Common myeloid progenitor, CD34-positive (primary cell): ENCODE measurements around the gene PYY.
"Not testable (repeated sequence)": the region's sequence is repeated elsewhere in the genome, so short reads cannot be mapped to it uniquely, and the experiment has no call there.

Experiments used
- CTCF ChIA-PET: fragments of 350-600 bp; sonication (Branson Sonifier 250); formaldehyde crosslinking; loops from one replicate; lab custom pipeline; 2021; ENCODE audit warnings: antibody characterized with exemption; lab: Charles Lee
- POLR2A ChIA-PET: fragments of 350-600 bp; sonication (Branson Sonifier 250); formaldehyde crosslinking; loops from one replicate; lab custom pipeline; 2021; ENCODE audit warnings: antibody characterized with exemption; lab: Charles Lee
- DNase-seq, 3 donors: peaks; one replicate each; pipeline versions ENCODE4 v3.0.0 to v3.0.0-alpha.2; 2013
- H3K27ac ChIP-seq, 2 experiments: 1 replicate in 1 of 2; 2 replicates in 1 of 2; pipeline ENCODE4 v1.7.0; 2013; ENCODE audit warnings: inconsistent platforms in 2 of 2, low read length in 2 of 2, mild to moderate bottlenecking in 2 of 2, low read depth in 1 of 2, moderate library complexity in 1 of 2; ENCODE audit not compliant: severe bottlenecking in 2 of 2, insufficient read depth in 1 of 2, poor library complexity in 1 of 2
- H3K27me3 ChIP-seq, 5 experiments: replicated peaks in 2 of 5; 1 replicate in 3 of 5; 2 replicates in 2 of 5; pipeline versions ENCODE4 v1.6.1 to v1.7.0; 2013; ENCODE audit warnings: low read length in 4 of 5, mild to moderate bottlenecking in 2 of 5, moderate library complexity in 2 of 5, inconsistent platforms in 1 of 5; ENCODE audit not compliant: insufficient read depth in 5 of 5, control insufficient read depth in 4 of 5
- H3K36me3 ChIP-seq, 4 experiments: 1 replicate in 2 of 4; 2 replicates in 2 of 4; pipeline versions ENCODE4 v1.6.1 to v1.7.0; 2013; ENCODE audit warnings: low read length in 3 of 4, control low read depth in 1 of 4, mild to moderate bottlenecking in 1 of 4; ENCODE audit not compliant: control insufficient read depth in 4 of 4, insufficient read depth in 4 of 4
- H3K4me1 ChIP-seq, 4 experiments: 1 replicate in 3 of 4; 2 replicates in 1 of 4; pipeline versions ENCODE4 v1.6.1 to v1.7.1; 2013; ENCODE audit warnings: low read length in 3 of 4, mild to moderate bottlenecking in 3 of 4, control low read depth in 1 of 4, inconsistent platforms in 1 of 4, moderate library complexity in 1 of 4; ENCODE audit not compliant: control insufficient read depth in 4 of 4, insufficient read depth in 4 of 4; ENCODE audit errors: control extremely low read depth in 1 of 4
- H3K4me3 ChIP-seq, 7 experiments: 1 replicate in 4 of 7; 2 replicates in 3 of 7; pipeline versions ENCODE4 v1.5.1 to v1.7.0; 2013; ENCODE audit warnings: mild to moderate bottlenecking in 7 of 7, low read length in 6 of 7, moderate library complexity in 6 of 7, inconsistent platforms in 2 of 7, low read depth in 2 of 7, control low read depth in 1 of 7; ENCODE audit not compliant: insufficient read depth in 4 of 7, control insufficient read depth in 1 of 7; ENCODE audit errors: extremely low read depth in 1 of 7
- H3K9me3 ChIP-seq, 5 experiments: 1 replicate in 4 of 5; 2 replicates in 1 of 5; pipeline versions ENCODE4 v1.6.1 to v1.7.1; 2013; ENCODE audit warnings: low read length in 4 of 5, mild to moderate bottlenecking in 2 of 5, inconsistent platforms in 1 of 5, low read depth in 1 of 5, moderate library complexity in 1 of 5; ENCODE audit not compliant: control insufficient read depth in 4 of 5, insufficient read depth in 2 of 5; ENCODE audit errors: control extremely low read depth in 1 of 5
- WGBS: methylation state at CpG from one replicate; pipeline ENCODE4 v1.1.5; 2013; ENCODE audit not compliant: insufficient coverage; 5-methylcytosine and 5-hydroxymethylcytosine counted together

PYY gene

GRCh38 chr17:43939886-43940285 is 13.9 kb downstream of the PYY start:
- no peak overlapping the region for H3K27ac ChIP-seq
- H3K4me1 ChIP-seq, result peaks cover 0 to 12% (median 10%) of the 10 kb centered on the region in 4 experiments
- no peaks in the 10 kb centered on the region for H3K36me3 ChIP-seq
- DNase-seq, result no peak
- POLR2A ChIA-PET, result no interaction called here
- CTCF ChIA-PET, result interaction anchor here (1.0 to 12.4 kb wide), 7 partner anchors 10 to 104 kb away, joined by 3 to 218 read pairs (median 5); no protein-coding TSS in a partner anchor
- peaks cover 0 to 20% (median 3%) of the 10 kb centered on the region in 5 experiments for H3K27me3 ChIP-seq
- H3K4me3 ChIP-seq, result no peak overlapping the region
- H3K9me3 ChIP-seq, result no peaks in the 10 kb centered on the region
- WGBS, result 93% methylated on average over 3 of the region's 5 CpGs

DNA sequence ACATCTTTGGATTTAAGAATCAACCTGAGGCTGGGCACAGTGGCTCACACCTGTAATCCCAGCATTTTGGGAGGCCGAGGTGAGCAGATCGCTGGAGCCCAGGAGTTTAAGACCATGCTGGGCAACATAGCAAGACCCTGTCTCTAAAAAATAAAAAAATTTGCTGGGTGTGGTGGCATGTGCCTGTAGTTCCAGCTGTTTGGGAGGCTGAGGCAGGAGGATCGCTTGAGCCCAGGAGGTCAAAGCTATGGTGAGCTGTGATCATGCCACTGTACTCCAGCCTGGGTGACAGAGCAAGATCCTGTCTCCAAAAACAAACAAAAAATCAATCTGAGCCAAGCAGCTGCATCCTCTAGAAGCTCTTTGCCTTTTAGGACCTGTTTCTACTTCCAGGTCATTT is 14.3 kb downstream of the PYY start:
- CTCF ChIA-PET, result interaction anchor here (1.0 to 12.4 kb wide), 7 partner anchors 9 to 57 kb away, joined by 3 to 218 read pairs (median 7); no protein-coding TSS in a partner anchor
- DNase-seq, H3K27ac ChIP-seq, H3K9me3 ChIP-seq, POLR2A ChIA-PET, H3K36me3 ChIP-seq, H3K4me3 ChIP-seq: not testable (repeated sequence)
- H3K27me3 ChIP-seq, result peaks cover 0 to 20% (median 3%) of the 10 kb centered on the region in 5 experiments
- H3K4me1 ChIP-seq, result peaks cover 0 to 12% (median 10%) of the 10 kb centered on the region in 4 experiments
- 96% methylated on average over 3 of the region's 3 CpGs for WGBS

GRCh38 chr17:43938838-43939182 is 14.9 kb downstream of the PYY start:
- POLR2A ChIA-PET, result no interaction called here
- no peak overlapping the region for H3K4me3 ChIP-seq
- H3K27me3 ChIP-seq, result peaks cover 0 to 20% (median 3%) of the 10 kb centered on the region in 5 experiments
- CTCF ChIA-PET, result interaction anchor here (1.5 to 12.4 kb wide), 6 partner anchors 14 to 57 kb away, joined by 3 to 218 read pairs (median 6); no protein-coding TSS in a partner anchor
- no peaks in the 10 kb centered on the region for H3K36me3 ChIP-seq
- DNase-seq, result no peak
- WGBS, result 65% methylated on average over 5 of the region's 6 CpGs
- peaks cover 0 to 12% (median 10%) of the 10 kb centered on the region in 4 experiments for H3K4me1 ChIP-seq
- H3K27ac ChIP-seq, result no peak overlapping the region
- no peaks in the 10 kb centered on the region for H3K9me3 ChIP-seq

GRCh38 chr17:43936434-43936833 is 17.3 kb downstream of the PYY start:
- Histone ChIP-seq H3K36me3 (no peaks in the 10 kb centered on the region), H3K27ac (no peak overlapping the region), H3K27me3 (peaks cover 0 to 20% (median 3%) of the 10 kb centered on the region in 5 experiments), H3K9me3 (no peaks in the 10 kb centered on the region), H3K4me3 (no peak overlapping the region), H3K4me1 (peaks cover 0 to 12% (median 10%) of the 10 kb centered on the region in 4 experiments)
- CTCF ChIA-PET, result interaction anchor here (0.9 to 12.4 kb wide), 3 partner anchors 12 to 60 kb away, joined by 4 to 218 read pairs (median 17); no protein-coding TSS in a partner anchor
- 100% methylated on average over 1 of the region's 3 CpGs for WGBS
- no peak for DNase-seq
- POLR2A ChIA-PET, result interaction anchor here (0.8 kb wide), 1 partner anchor 11 kb away, joined by 4 read pairs; no protein-coding TSS in a partner anchor

DNA sequence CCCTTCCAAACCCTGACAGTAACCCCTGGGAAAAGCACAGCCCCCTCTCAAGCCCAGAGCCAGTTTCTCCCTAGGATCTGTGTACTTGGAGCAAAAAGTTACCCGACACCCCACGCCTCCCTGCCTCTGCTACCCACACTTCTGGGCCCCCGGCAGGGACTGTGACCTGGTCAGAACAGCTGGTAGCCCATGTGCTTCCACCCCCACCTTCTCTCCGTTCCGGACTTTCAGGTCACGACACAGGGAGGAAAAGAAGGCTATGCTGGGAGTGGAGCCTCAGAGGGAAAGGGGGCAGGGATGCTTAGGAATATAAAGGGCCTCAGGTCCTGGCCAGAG is 17.8 kb downstream of the PYY start:
- WGBS, result no CpG with 5 or more reads among the region's 6 CpGs
- H3K27me3 ChIP-seq, result peaks cover 0 to 20% (median 3%) of the 10 kb centered on the region in 5 experiments
- CTCF ChIA-PET, result interaction anchor here (3.7 to 12.4 kb wide), 2 partner anchors 11 to 60 kb away, joined by 17 to 218 read pairs; no protein-coding TSS in a partner anchor

GRCh38 chr17:43935204-43935925 is 18.4 kb downstream of the PYY start:
- H3K4me3 ChIP-seq, result no peak overlapping the region
- DNase-seq, result no peak
- peaks cover 0 to 12% (median 10%) of the 10 kb centered on the region in 4 experiments for H3K4me1 ChIP-seq
- POLR2A ChIA-PET, result no interaction called here
- H3K9me3 ChIP-seq, result no peaks in the 10 kb centered on the region
- H3K27me3 ChIP-seq, result peaks cover 0 to 20% (median 3%) of the 10 kb centered on the region in 5 experiments
- CTCF ChIA-PET, result interaction anchor here (3.7 to 12.4 kb wide), 2 partner anchors 11 to 61 kb away, joined by 17 to 218 read pairs; no protein-coding TSS in a partner anchor
- no peaks in the 10 kb centered on the region for H3K36me3 ChIP-seq
- no peak overlapping the region for H3K27ac ChIP-seq
- whole genome bisulfite sequencing, result 100% methylated on average over 1 of the region's 5 CpGs

More for the DNA sequence above, 17.8 kb downstream of the PYY start:
- Histone ChIP-seq H3K4me3 (no peak overlapping the region), H3K36me3 (no peaks in the 10 kb centered on the region), H3K27ac (no peak overlapping the region), H3K9me3 (no peaks in the 10 kb centered on the region), H3K4me1 (peaks cover 0 to 12% (median 10%) of the 10 kb centered on the region in 4 experiments)
- POLR2A ChIA-PET, result interaction anchor here (0.8 kb wide), 1 partner anchor 11 kb away, joined by 4 read pairs; no protein-coding TSS in a partner anchor
- no peak for DNase-seq

- Histone ChIP-seq H3K4me1 (peaks cover 0 to 7% (median 5%) of the 10 kb centered on the region in 4 experiments), H3K27ac (no peak overlapping the region), H3K27me3 (peaks cover 0 to 11% (median 0%) of the 10 kb centered on the region in 5 experiments), H3K4me3 (no peak overlapping the region), H3K36me3 (no peaks in the 10 kb centered on the region), H3K9me3 (no peaks in the 10 kb centered on the region)
- CTCF ChIA-PET, result interaction anchor here (0.8 to 1.8 kb wide), 4 partner anchors 11 to 63 kb away, joined by 3 to 5 read pairs (median 4); no protein-coding TSS in a partner anchor
- 91% methylated on average over 4 of the region's 4 CpGs for WGBS
- POLR2A ChIA-PET, result no interaction called here
- DNase-seq, result no peak
Measured at GRCh38 chr17:43932923-43933322, 20.8 kb downstream of the PYY start.
